Stimulated activated CD4-positive, alpha-beta T cell treated with anti-CD3 and anti-CD28 coated beads, Interleukin-2, amount 100 ng/mL, for 24 hours (primary cell): ENCODE measurements around the gene MALT1.

Source experiments
- DNase-seq, 2 donors: peaks; one replicate each; pipeline ENCODE4 v3.0.0-alpha.2; 2020

MALT1 gene

GRCh38 chr18:58780045-58780444 is 108.8 kb downstream of the MALT1 start:
- DNase-seq: no peak

- DNase-seq: peak; percentile 73 to 76
Observed at GRCh38 chr18:58781627-58782194, 110.4 kb downstream of the MALT1 start.

- no peak for DNase-seq
Observed at GRCh38 chr18:58784601-58785137, 113.4 kb downstream of the MALT1 start.

- no peak for DNase-seq
Observed at GRCh38 chr18:58785171-58785805, 114.0 kb downstream of the MALT1 start.

GRCh38 chr18:58785870-58786269 is 114.6 kb downstream of the MALT1 start:
- DNase-seq: no peak

- DNase-seq: no peak
Observed at GRCh38 chr18:58787536-58788149, 116.4 kb downstream of the MALT1 start.

GRCh38 chr18:58788470-58788869 is 117.2 kb downstream of the MALT1 start:
- DNase-seq: no peak

- DNase-seq: no peak
Observed at GRCh38 chr18:58788971-58789875, 118.0 kb downstream of the MALT1 start.

- DNase-seq: no peak
Observed at GRCh38 chr18:58789876-58790240, 118.6 kb downstream of the MALT1 start.

GRCh38 chr18:58792086-58792485 is 120.8 kb downstream of the MALT1 start:
- no peak for DNase-seq

GRCh38 chr18:58793361-58793760 is 122.1 kb downstream of the MALT1 start:
- no peak for DNase-seq

- no peak for DNase-seq
Observed at GRCh38 chr18:58796220-58796619, 125.0 kb downstream of the MALT1 start.

- DNase-seq: no peak
Observed at GRCh38 chr18:58800582-58800981, 129.3 kb downstream of the MALT1 start.

- DNase-seq: no peak
Observed at GRCh38 chr18:58802959-58803358, 131.7 kb downstream of the MALT1 start.

- DNase-seq: no peak
Observed at GRCh38 chr18:58803978-58804377, 132.7 kb downstream of the MALT1 start.
